Measurements from ENCODE around the gene VANGL2. TPM values are rescaled to one million over a fixed set of nuclear protein-coding genes. Genes with fewer than 3 reads are reported as not detected.

VANGL2 gene
- total and polyA plus RNA-seq, 4 donors, result 1.3 to 13.9 (median 2.2) TPM

DNA sequence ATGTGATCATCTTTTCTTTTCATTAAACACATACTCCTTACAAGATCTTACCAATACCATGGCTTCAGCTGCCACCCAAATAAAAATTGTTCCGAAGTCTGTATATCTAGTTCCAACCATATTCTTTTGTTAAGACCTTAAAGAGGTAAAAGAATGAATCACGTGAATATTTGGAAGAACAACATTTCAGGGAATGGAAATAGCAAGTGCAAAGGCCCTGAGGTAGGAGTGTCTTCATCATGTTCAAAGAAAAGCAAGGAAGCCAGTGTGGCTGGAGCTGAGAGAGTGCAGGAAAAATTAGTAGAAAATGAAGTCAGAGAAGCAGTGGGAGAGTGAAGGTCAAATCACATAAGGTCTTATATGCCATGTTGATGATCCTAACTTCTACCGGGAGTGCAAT is 71.7 kb downstream of the VANGL2 start:
- Histone ChIP-seq H3K36me3 (ENCODE audit: control insufficient read depth in 4 of 4, insufficient read depth in 4 of 4, low read length in 4 of 4) (no peaks in the 10 kb centered on the region), H3K9ac (ENCODE audit: insufficient read depth in 1 of 2, low read length in 2 of 2) (no peak overlapping the region), H3K27ac (ENCODE audit: low read depth in 1 of 2, low read length in 1 of 2) (no peak overlapping the region), H3K4me1 (ENCODE audit: control insufficient read depth in 5 of 5, insufficient read depth in 5 of 5, low read length in 5 of 5) (no peaks in the 10 kb centered on the region), H3K4me3 (no peak overlapping the region), H3K27me3 (ENCODE audit: control insufficient read depth in 3 of 3, insufficient read depth in 3 of 3, low read length in 2 of 3) (no peaks in the 10 kb centered on the region), H3K9me3 (ENCODE audit: control insufficient read depth in 4 of 4, insufficient read depth in 3 of 4, low read length in 3 of 4) (no peaks in the 10 kb centered on the region)
- ATAC-seq (ENCODE audit: insufficient read depth, low FRiP score), result no peak
- 91 to 92% methylated on average over 3 of the region's 3 CpGs for WGBS, 2 donors
- TF ChIP-seq, protein P1, sequence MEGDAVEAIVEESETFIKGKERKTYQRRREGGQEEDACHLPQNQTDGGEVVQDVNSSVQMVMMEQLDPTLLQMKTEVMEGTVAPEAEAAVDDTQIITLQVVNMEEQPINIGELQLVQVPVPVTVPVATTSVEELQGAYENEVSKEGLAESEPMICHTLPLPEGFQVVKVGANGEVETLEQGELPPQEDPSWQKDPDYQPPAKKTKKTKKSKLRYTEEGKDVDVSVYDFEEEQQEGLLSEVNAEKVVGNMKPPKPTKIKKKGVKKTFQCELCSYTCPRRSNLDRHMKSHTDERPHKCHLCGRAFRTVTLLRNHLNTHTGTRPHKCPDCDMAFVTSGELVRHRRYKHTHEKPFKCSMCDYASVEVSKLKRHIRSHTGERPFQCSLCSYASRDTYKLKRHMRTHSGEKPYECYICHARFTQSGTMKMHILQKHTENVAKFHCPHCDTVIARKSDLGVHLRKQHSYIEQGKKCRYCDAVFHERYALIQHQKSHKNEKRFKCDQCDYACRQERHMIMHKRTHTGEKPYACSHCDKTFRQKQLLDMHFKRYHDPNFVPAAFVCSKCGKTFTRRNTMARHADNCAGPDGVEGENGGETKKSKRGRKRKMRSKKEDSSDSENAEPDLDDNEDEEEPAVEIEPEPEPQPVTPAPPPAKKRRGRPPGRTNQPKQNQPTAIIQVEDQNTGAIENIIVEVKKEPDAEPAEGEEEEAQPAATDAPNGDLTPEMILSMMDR (IDR thresholded peaks at IDR 0.05; ENCODE audit: control extremely low read depth, extremely low read depth), result no peak
- DNase-seq, result no peak

DNA sequence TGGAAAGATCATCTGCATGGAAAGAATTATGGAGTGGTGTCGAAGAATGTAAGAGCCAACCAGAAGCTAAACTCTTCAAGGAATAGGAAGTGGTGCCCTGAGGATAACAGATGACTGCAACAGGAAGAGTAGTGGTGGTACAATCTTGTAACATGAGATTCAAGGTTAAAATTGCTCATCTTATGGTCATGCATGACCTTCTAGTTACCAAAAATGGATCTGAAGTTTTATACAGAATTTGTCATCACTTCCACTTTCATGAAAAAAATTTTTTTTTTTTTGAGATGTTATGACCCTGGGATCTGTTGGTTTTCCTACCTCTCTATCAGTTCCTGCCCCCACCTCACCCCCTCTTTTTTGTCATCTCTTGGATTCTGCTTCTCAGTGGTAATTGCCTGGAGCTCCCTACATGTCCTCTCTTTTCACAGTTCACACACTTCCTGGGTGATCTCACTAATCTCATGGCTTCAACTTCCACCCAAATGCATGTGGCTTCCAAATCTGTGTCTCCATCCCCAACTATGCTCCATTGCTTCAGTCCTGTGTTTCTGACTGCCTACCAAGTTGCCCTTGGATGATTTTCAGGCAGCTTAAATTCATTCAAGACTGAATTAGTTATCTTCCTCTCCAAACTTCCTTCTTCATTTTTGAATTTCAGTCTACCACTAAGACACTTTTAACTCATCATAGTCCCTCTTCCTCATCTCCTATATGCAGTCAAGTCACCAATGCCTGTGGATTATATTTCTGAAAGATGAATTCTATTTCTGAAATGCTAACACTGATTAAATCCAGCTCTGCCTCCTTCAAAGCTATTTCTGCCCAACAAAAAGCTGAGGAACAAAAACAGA is 74.3 kb downstream of the VANGL2 start:
- WGBS, 2 donors, result 86 to 89% methylated on average over 1 of the region's 1 CpG
- Histone ChIP-seq H3K4me3 (no peak overlapping the region), H3K27me3 (ENCODE audit: control insufficient read depth in 3 of 3, insufficient read depth in 3 of 3, low read length in 2 of 3) (no peaks in the 10 kb centered on the region), H3K4me1 (ENCODE audit: control insufficient read depth in 5 of 5, insufficient read depth in 5 of 5, low read length in 5 of 5) (no peaks in the 10 kb centered on the region), H3K9ac (ENCODE audit: insufficient read depth in 1 of 2, low read length in 2 of 2) (no peak overlapping the region), H3K36me3 (ENCODE audit: control insufficient read depth in 4 of 4, insufficient read depth in 4 of 4, low read length in 4 of 4) (no peaks in the 10 kb centered on the region), H3K9me3 (ENCODE audit: control insufficient read depth in 4 of 4, insufficient read depth in 3 of 4, low read length in 3 of 4) (no peaks in the 10 kb centered on the region), H3K27ac (ENCODE audit: low read depth in 1 of 2, low read length in 1 of 2) (no peak overlapping the region)
- ATAC-seq (ENCODE audit: insufficient read depth, low FRiP score), result no peak
- no peak for DNase-seq
- TF ChIP-seq, protein P1 (IDR thresholded peaks at IDR 0.05; ENCODE audit: control extremely low read depth, extremely low read depth), result no peak

Small RNAs within 50 kb of the gene (small RNA-seq; reads per million reads assigned to genes)
- gene RNU4-42P (ENCODE audit: low replicate concordance), result 0.06 reads per million

Other genes starting within 250 kb of the VANGL2 start
- under 1 TPM in 1 of 2 donors, not detected in 1; 0.06 TPM for gene ATP1A4, start 249.0 kb upstream of the VANGL2 start, total RNA-seq
- gene ATP1A4, start 249.0 kb upstream of the VANGL2 start, polyA plus RNA-seq, result under 1 TPM; 0.08 to 0.09 TPM
- gene CASQ1, start 210.0 kb upstream of the VANGL2 start, total RNA-seq, result under 1 TPM; 0.25 to 0.37 TPM
- gene CASQ1, start 210.0 kb upstream of the VANGL2 start, polyA plus RNA-seq, result under 1 TPM; 0.08 to 0.26 TPM
- 100 to 1,000 TPM in 1 of 2 donors, 10 to 100 TPM in 1; 76.0 to 133 TPM for gene PEA15, start 195.2 kb upstream of the VANGL2 start, total RNA-seq
- 100 to 1,000 TPM; 139 to 261 TPM for gene PEA15, start 195.2 kb upstream of the VANGL2 start, polyA plus RNA-seq
- 100 to 1,000 TPM; 104 to 207 TPM for gene DCAF8, start 138.0 kb upstream of the VANGL2 start, total RNA-seq
- 10 to 100 TPM; 64.0 to 72.4 TPM for gene DCAF8, start 138.0 kb upstream of the VANGL2 start, polyA plus RNA-seq
- 10 to 100 TPM; 55.9 to 60.7 TPM for gene PEX19, start 115.4 kb upstream of the VANGL2 start, total RNA-seq
- 10 to 100 TPM; 13.1 to 33.0 TPM for gene PEX19, start 115.4 kb upstream of the VANGL2 start, polyA plus RNA-seq
- 100 to 1,000 TPM; 158 to 159 TPM for gene COPA, start 57.3 kb upstream of the VANGL2 start, total RNA-seq
- gene COPA, start 57.3 kb upstream of the VANGL2 start, polyA plus RNA-seq, result 10 to 100 TPM; 64.6 to 91.4 TPM
- gene NCSTN, start 57.2 kb upstream of the VANGL2 start, total RNA-seq, result 10 to 100 TPM; 72.2 to 85.9 TPM
- 10 to 100 TPM; 46.5 to 83.4 TPM for gene NCSTN, start 57.2 kb upstream of the VANGL2 start, polyA plus RNA-seq
- gene NHLH1, start 33.5 kb upstream of the VANGL2 start, total RNA-seq, result under 1 TPM; 0.09 to 0.18 TPM
- gene NHLH1, start 33.5 kb upstream of the VANGL2 start, polyA plus RNA-seq, result under 1 TPM; 0.12 to 0.21 TPM
- gene SLAMF6, start 122.7 kb downstream of the VANGL2 start, total RNA-seq, result 1 to 10 TPM; 1.9 to 2.4 TPM
- gene SLAMF6, start 122.7 kb downstream of the VANGL2 start, polyA plus RNA-seq, result 1 to 10 TPM in 1 of 2 donors, under 1 TPM in 1; 0.73 to 2.4 TPM
- gene CD84, start 178.9 kb downstream of the VANGL2 start, total RNA-seq, result 10 to 100 TPM; 10.8 to 18.8 TPM
- gene CD84, start 178.9 kb downstream of the VANGL2 start, polyA plus RNA-seq, result 10 to 100 TPM in 1 of 2 donors, 1 to 10 TPM in 1; 1.9 to 10.7 TPM
- gene SLAMF1, start 246.5 kb downstream of the VANGL2 start, total RNA-seq, result 1 to 10 TPM in 1 of 2 donors, under 1 TPM in 1; 0.95 to 2.0 TPM
- 10 to 100 TPM in 1 of 2 donors, under 1 TPM in 1; 0.39 to 27.0 TPM for gene SLAMF1, start 246.5 kb downstream of the VANGL2 start, polyA plus RNA-seq